A673 (cell line): ENCODE results near the gene GABRB2.

ENCODE experiments used
- CTCF ChIP-seq: fragments of 300-800, 200-600 bp; sonication (generic); conservative IDR thresholded peaks from 2 replicates; pipeline ENCODE4 v1.5.1; 2017; ENCODE audit warnings: low read depth, mild to moderate bottlenecking, antibody characterized with exemption, low read length, moderate library complexity, mixed read lengths
- EZH2 ChIP-seq: fragments of 200-600 bp; sonication (generic); IDR thresholded peaks from 2 replicates; pipeline ENCODE4 v1.6.1; 2017; ENCODE audit warnings: borderline replicate concordance, low read depth, mild to moderate bottlenecking, mixed read lengths, antibody characterized with exemption, low read length; ENCODE audit not compliant: poor library complexity, severe bottlenecking

GRCh38 chr5:161507591-161507990 is 38.9 kb downstream of the GABRB2 start:
- no peak for TF ChIP-seq CTCF
- no peak for TF ChIP-seq EZH2
